ENCODE measurements around the gene PUSL1.

The PUSL1 gene

DNA sequence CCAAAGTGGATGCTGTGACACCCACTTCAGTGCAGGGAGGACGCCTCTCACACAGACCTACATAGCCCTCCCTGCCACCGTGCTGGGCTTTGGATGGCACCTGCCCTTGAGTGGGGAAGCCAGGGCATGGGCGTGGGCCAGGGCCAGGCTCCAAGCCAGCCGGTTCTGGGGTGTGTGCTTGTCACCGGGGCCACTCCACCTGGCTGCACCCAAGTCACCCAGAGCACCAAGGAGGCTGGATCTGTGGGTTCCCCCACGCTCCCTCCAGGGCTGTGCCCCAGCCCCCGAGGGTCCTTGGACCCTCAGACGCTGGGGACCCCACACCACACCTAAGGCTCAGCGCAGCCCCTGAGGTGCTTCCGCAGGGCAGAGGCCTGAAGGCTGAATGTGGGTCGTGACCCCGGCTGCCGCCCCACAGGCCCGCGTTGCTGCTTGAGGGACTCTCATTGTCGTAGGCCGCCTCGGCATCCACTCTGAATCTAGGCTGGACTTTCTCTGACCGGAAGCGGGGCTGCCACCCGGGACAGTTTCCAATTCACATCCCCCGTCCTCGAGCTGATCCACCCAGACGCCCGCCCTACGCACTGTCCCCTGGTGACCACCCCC is 48.5 kb downstream of the PUSL1 start:
- no peak for DNase-seq

DNA sequence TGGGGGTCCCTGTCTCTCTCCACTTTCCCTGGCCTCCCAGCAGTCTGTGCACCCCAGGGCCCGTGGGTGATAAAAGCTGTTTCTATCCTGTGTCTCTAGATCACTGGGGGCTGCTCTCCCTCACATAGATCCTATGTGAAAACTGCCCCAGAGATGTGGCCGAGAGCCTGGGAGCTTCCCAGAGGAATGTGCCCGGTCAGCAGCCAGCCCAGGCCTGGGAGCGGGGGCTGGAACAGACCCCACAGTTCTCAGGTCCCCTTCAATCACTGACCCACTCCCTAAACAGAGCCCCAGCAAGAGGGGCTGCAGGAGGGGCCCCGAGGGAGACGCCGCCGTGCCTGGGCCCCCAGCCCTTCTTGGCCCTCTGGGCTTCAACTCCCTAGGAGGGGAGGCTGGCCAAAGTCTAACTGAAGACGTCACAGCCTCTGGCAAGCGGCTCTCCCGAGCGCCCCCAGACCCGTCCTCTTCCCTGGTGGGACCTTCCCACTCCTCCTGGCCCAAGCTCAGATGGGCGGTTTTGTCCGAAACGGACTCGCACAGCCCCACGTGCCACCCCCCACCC is 49.6 kb downstream of the PUSL1 start:
- no peak for DNase-seq

DNA sequence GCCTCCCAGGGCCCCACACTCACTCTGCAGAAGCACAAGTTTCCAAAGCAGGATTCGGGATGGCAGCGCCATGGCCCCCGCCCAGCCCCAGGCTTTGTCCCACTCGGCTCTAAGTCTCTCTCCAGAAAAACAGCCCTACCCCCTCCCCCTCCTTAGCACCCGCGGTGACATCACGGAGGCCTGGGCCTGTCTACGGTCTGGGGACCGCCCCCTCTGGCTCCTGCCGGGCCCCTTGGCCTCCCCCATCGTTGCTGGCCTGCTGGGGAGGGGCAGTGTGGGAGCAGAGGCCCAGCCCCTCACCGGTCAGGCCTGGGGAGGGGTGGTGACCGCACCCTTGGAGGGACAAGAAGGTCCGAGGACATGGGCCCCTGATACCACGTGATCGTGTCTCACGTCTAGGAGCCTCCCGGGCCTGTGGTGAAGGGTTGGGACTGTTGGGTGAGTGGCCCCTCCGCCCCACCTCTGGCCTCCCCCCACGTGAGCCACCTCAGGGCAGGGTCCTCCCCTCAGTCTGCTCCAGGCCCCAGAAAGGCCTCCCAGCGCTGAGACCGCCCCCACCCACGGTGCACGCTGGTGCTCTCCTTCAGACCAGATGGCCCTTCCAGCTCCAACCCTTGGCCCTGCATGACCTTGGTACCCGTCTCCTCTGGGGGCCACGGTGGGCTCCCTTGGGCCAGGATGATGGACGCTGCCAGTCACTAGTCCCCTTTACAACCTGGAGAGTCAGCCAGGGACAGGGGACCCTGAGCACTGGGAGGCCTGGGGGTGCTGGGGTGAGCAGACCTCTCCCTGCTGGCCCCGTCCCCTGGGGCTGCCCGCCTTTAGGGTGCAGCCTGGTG is 50.3 kb downstream of the PUSL1 start, which contains the start of gene MXRA8:
TSS of gene MXRA8 (minus strand) at position 123 of the 839 bp plus-strand sequence. CDS start at position 72, 51 bp downstream.
- no peak for DNase-seq

DNA sequence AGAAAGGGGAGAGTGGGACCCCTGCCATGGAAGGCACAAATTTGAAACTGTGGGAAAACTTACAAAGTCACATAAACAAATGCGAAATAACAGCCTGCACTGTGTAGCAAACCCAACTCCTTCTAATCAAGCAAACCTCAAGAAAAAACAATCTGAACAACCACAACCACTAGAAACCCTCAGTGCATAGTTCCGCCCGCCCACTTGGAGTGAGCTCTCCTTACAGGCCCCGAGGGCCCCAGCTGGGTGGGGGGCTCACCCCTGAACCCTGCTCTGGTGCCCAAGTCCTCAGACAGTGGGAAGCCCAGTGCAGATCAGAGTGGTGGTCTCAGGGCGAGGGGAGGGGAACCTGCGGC is 50.9 kb downstream of the PUSL1 start:
- no peak for DNase-seq

DNA sequence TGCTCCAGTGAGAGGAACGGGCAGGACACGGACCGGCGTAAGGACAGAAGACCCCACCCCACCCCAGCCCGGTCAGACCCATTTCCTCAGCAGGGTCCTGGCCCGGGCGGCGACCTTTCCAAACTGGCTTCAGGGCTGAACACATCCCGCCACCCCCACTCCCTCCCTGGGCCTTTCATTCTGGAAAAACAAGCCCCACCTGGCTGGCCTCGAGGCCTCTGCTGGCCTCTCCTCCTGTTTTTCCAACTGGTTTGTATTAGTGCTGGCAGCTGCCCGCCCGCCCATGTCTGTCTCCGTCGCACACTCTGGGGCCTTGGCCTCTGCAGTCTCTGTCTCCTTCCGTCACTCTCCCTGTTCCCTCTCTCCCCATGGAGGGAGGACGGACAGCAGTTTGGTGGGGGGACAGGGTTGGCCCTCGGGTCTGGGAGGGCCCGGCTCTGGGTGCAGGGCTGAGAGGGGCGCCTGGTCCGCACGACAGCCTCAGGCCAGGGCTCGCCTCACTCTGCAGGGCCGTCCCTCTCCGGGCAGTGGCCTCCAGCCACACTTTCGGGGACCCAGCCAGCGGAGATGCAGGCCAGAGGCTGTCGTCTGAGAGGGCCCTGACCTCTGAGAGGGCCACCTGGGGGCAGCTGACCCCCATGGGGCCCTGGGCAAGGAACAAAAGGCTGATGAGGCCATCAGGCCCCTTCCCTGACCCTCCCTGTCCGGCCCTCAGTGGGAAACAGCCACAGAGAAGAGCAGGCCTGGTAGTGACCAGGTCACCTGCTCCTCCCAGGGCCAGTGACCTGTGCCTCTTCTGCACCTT is 51.5 kb downstream of the PUSL1 start:
- DNase-seq, result no peak

DNA sequence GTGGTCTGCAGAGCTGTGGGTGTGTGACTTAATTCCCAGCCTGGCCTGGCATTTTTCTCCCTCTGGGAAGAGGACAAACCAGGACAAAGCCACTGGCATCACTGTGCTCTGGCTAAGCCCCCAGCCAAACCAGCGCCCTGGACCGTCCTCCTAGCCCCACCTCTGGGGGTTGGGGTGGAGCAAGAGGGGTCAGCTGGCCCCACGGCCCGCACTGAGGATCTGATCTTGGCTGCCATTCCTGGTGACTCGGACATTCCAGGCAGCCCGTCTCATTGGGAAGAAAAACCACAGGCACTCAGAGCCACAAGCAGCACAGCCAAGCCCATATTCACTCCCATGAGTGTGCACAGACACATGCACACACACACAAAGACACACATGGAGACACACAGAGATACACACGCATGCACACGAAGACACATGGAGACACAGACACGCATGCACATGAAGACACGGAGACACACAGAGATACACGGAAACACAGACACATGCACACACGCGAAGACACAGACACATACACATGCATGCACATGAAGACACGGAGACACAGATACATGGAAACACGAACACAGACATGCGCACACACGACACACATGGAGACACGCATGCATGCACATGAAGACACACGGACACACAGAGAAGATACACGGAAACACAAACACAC is 52.2 kb downstream of the PUSL1 start:
- DNase-seq, result no peak
